HG02623 (cell line): Measurements from ENCODE around the gene GEMIN5.
"Not testable (repeated sequence)": the region's sequence is repeated elsewhere in the genome, so short reads cannot be mapped to it uniquely, and the experiment has no call there.

Source experiments
- ATAC-seq: cut with Tn5 transposase; IDR thresholded peaks from one replicate; pipeline ENCODE4 v1.9.1; 2021; ENCODE audit warnings: moderate library complexity; ENCODE audit not compliant: unreplicated experiment

Gene GEMIN5

GRCh38 chr5:154945695-154946301 is 7.8 kb upstream of the GEMIN5 start:
- ATAC-seq: no peak

- no peak for ATAC-seq
These were observed 6.7 kb upstream of the GEMIN5 start for GRCh38 chr5:154944716-154945115.

GRCh38 chr5:154943527-154943926 is 5.5 kb upstream of the GEMIN5 start:
- no peak for ATAC-seq

GRCh38 chr5:154940772-154941620 is 3.0 kb upstream of the GEMIN5 start, which contains the start of gene MRPL22:
Gene MRPL22, plus strand, starts transcription at chr5:154941073. Its CDS starts 38 bp downstream, at chr5:154941111.
- peak; percentile 39 for ATAC-seq

GRCh38 chr5:154940375-154940771 is 2.4 kb upstream of the GEMIN5 start:
- no peak for ATAC-seq

- ATAC-seq: not testable (repeated sequence)
These were observed 1.4 kb upstream of the GEMIN5 start for GRCh38 chr5:154939387-154939786.

- ATAC-seq: no peak
These were observed 759 bp downstream of the GEMIN5 start for GRCh38 chr5:154937186-154937717.

GRCh38 chr5:154934881-154935280 is 3.1 kb downstream of the GEMIN5 start:
- no peak for ATAC-seq

GRCh38 chr5:154933537-154933936 is 4.5 kb downstream of the GEMIN5 start:
- ATAC-seq: no peak

- ATAC-seq: no peak
These were observed 14.3 kb downstream of the GEMIN5 start for GRCh38 chr5:154923441-154924430.

- ATAC-seq: no peak
These were observed 20.3 kb downstream of the GEMIN5 start for GRCh38 chr5:154917757-154918156.

- ATAC-seq: no peak
These were observed 21.1 kb downstream of the GEMIN5 start for GRCh38 chr5:154916874-154917273.

- not testable (repeated sequence) for ATAC-seq
These were observed 32.4 kb downstream of the GEMIN5 start for GRCh38 chr5:154905601-154906000.

- no peak for ATAC-seq
These were observed 36.1 kb downstream of the GEMIN5 start for GRCh38 chr5:154901913-154902312.

GRCh38 chr5:154901276-154901675 is 36.7 kb downstream of the GEMIN5 start:
- no peak for ATAC-seq

GRCh38 chr5:154900066-154900465 is 37.9 kb downstream of the GEMIN5 start:
- no peak for ATAC-seq

- ATAC-seq: no peak
These were observed 38.7 kb downstream of the GEMIN5 start for GRCh38 chr5:154899151-154899816.

- no peak for ATAC-seq
These were observed 39.8 kb downstream of the GEMIN5 start for GRCh38 chr5:154898210-154898609.

GRCh38 chr5:154896562-154897165 is 41.3 kb downstream of the GEMIN5 start:
- ATAC-seq: no peak
